Stimulated activated CD8-positive, alpha-beta memory T cell treated with anti-CD3 and anti-CD28 coated beads, Interleukin-7, amount 100 ng/mL, for 24 hours (primary cell): ENCODE results near the gene ANKS1A.
A peak's percentile ranks its signal among the peaks of the same experiment; 100 is the strongest.
"Not testable (repeated sequence)": the region's sequence is repeated elsewhere in the genome, so short reads cannot be mapped to it uniquely, and the experiment has no call there.

Experiments
- DNase-seq: peaks from one replicate; pipeline ENCODE4 v3.0.0-alpha.2; 2020; ENCODE audit warnings: low read depth

Gene ANKS1A, protein sequence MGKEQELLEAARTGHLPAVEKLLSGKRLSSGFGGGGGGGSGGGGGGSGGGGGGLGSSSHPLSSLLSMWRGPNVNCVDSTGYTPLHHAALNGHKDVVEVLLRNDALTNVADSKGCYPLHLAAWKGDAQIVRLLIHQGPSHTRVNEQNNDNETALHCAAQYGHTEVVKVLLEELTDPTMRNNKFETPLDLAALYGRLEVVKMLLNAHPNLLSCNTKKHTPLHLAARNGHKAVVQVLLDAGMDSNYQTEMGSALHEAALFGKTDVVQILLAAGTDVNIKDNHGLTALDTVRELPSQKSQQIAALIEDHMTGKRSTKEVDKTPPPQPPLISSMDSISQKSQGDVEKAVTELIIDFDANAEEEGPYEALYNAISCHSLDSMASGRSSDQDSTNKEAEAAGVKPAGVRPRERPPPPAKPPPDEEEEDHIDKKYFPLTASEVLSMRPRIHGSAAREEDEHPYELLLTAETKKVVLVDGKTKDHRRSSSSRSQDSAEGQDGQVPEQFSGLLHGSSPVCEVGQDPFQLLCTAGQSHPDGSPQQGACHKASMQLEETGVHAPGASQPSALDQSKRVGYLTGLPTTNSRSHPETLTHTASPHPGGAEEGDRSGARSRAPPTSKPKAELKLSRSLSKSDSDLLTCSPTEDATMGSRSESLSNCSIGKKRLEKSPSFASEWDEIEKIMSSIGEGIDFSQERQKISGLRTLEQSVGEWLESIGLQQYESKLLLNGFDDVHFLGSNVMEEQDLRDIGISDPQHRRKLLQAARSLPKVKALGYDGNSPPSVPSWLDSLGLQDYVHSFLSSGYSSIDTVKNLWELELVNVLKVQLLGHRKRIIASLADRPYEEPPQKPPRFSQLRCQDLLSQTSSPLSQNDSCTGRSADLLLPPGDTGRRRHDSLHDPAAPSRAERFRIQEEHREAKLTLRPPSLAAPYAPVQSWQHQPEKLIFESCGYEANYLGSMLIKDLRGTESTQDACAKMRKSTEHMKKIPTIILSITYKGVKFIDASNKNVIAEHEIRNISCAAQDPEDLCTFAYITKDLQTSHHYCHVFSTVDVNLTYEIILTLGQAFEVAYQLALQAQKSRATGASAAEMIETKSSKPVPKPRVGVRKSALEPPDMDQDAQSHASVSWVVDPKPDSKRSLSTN

DNA sequence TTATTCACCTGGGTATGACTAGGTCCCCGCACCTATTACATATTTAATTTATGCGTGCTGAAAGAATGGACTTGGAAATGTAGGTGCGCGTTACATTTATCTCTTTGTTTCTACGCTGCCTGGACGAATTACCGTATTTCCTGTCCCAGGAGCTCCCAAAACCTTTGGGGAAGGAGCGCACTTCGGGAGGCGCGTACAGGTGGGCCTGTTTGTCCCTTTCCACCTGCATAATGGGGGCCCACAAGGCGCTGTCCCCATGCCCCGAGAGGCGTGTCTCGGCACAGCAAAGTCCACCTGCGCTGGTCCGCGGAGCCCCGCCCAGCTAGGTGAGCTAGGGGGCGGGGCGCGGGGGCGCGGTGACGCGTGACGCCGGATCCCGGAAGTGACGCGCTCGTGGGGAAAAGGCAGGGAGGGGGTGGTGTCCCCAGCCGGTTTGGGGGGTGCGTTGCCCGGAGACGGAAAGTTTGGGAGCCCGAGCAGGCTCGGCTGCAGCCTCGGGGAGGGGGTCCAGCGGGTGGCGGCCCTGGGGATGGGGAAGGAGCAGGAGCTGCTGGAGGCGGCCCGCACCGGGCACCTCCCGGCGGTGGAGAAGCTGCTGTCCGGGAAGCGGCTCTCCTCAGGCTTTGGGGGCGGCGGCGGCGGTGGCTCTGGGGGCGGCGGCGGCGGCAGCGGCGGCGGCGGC, at the start of gene ANKS1A:
Gene ANKS1A (plus strand): TSS at position 382 of the 682 bp plus-strand sequence. CDS start 148 bp downstream, at position 530.
- peak; percentile 89 for DNase-seq

DNA sequence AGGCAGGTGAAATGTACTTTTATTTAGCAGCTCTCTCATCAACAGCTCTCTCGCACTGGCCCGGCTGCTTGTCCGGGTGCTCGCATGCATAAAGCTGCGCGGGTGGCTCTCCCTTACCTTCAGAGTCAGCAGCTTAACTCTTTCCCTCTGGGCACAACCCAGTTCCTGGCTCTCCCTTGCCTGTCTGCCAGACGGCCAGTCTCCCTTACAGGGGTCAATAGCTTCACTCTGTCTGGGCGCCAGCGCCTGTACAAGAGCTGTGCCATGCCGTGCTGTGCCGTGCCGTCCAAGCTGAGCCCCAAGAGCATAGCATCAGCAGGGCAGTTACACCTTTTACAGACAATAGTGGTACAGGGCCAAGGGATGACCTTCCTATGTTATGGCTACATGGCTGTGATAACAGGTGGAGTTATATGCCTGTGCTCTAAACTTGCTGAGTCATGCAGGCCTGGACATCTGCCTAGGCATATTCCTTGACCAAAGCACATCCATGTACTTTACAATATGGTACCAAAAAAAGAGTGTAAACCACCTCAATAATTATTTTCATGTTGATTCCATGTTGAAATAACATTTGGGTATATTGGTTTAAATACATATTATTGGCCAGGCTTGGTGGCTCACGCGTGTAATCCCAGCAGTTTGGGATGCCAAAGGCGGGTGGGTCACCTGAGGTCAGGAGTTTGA, 49.2 kb upstream of the ANKS1A start:
- DNase-seq: no peak

DNA sequence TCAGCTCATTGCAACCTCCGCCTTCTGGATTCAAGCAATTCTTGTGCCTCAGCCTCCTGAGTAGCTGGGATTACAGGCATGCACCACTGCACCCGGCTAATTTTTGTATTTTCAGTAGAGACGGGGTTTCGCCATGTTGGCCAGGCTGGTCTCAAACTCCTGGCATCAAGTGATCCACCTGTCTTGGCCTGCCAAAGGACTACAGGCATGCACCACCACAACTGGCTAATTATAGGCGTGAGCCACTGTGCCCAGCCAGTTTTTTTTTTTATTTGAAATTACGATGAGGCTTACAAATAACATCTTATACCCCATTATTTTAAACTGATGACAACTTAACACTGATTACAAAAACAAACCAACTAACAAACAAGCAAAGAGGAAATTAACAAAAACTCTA, 40.0 kb upstream of the ANKS1A start:
- not testable (repeated sequence) for DNase-seq

DNA sequence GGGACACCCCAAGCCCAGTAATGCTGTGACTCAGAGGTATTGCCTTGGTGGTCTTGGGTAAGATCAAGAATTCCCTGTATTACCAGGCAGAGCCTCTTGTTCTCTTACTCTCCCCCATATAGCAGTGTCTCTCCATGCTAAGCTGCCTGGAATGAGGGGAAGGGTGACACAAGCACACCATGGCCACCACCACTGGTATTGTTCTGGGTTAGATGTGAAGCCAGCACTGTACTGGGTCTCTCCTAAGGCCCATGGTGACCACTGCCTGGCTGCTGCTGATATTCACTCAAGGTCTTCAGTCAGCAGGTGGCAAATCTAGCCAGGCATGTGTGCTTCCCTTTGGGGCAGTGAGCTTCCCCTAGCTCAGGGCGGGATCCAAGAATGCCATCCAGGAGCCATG, 37.7 kb upstream of the ANKS1A start:
- no peak for DNase-seq

DNA sequence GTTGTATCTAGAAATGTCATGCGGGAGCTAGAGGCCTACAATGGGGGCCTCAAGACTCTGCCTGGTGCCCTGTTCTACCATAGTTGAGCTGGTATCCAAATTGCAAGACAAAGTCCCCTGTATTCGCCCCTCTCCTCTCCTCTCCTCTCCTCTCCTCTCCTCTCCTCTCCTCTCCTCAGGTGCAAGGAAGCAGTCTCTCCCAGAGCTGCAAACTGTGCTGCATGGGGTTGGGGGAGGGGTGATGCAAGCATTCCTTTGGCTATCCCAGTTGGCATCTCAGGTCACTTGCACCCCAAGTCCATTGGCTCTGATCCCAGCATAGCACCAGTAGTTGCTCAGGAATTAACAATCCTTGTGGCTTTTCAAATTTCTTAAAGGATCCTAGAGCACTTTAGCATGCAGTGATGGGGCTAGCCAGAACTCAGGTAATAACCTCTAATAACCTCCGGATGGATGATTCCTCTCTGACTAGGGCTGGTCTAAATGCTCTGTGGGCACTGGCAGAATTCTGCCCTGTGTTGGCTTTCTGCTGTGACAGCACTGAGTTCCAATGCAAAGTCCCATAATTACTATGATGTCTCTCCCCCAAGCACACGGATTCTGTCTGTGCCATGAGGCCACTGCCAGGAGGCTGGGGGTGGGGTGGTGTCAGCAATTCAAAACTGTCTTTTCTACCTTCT, 36.5 kb upstream of the ANKS1A start:
- DNase-seq: no peak

DNA sequence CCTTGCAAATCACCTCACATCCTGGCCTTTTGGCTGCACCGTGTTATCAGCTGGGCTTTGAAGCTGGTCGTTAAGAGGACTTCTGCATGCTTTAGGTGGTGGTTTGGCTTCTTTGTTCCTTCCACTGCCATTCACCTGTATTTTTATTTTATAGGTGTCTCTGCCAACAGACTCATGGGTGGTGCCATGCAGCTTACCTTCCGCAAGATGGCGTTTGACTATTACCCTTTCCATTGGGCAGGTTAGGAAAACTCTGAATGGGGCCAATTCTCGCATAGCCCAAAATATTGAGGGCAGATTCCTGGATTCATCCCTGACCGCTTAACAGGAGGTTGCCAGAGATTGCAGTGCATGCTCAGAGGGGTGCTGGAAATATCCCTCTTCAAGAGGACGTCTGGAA, 33.6 kb upstream of the ANKS1A start:
- no peak for DNase-seq

DNA sequence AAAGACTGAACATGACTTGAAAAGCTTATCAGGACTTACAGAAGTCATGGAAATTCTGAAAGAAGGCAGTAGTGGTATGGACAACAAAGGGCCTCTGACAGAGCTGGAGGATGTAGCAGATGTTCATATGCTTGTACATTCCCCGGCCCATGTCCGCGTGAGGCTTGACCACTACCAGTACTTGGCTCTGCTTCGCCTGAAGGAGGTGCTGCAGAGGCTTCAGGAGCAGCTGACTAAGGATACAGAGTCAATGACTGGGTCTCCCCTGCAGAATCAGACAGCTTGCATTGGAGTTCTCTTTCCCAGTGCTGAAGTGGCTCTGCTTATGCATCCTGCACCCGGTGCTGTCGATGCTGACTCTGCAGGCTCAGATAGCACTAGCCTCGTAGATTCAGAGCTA, 30.4 kb upstream of the ANKS1A start:
- DNase-seq: no peak

DNA sequence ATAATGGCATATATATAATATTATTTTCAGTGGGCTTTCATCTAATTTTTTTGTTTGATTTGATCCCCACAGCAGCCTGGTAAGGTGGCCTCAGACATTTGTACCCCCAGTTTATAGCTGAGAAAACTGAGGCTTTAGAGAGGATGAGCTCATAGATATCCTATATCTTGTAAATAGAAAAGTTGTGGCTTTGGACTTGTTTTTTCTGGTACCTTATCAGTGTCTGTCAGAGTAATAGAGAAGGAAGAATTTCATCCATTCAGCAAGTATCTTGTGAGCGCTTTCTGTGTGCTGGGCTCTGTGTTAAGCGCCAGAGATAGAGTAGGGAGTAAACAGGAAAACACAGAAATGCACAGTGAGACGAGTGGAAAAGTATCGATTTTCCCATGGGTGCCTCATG, 29.1 kb upstream of the ANKS1A start:
- no peak for DNase-seq

DNA sequence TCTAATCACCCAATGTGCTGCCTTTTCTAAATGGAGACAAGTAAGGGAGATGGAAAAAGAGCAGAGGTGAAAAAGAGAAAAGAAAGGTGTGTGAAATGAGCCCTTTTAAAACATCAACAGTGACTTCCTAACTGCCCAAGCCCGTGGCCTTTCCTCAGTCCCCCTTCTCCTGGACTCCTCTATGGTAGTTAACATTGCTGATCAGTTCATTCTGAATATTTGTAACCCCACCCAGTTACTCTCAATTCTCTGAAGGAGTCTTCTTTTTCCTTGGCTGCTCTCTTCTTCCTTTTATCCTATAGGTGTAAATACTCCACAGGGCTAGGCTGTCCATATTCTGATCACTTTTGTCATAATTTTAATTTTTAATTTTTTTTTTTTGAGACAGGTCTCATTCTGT, 28.3 kb upstream of the ANKS1A start:
- no peak for DNase-seq

DNA sequence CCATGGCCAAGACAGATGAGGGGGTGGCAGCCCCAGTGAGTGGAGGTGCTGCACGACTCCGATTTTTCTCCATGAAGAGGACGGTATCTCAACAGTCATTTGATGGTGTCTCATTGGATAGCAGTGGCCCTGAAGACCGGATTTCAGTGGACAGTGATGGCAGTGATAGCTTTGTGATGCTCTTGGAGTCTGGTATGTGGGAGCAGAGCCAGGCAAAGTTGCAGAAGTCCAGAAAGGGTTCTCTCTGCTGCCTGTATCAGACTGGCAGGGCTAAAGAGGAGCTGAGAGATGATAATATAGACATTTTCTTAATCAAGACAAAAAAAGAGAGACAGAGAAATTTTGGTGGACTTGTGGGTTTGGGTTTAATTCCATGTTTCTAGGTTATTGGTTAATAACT, 25.0 kb upstream of the ANKS1A start:
- DNase-seq: no peak

DNA sequence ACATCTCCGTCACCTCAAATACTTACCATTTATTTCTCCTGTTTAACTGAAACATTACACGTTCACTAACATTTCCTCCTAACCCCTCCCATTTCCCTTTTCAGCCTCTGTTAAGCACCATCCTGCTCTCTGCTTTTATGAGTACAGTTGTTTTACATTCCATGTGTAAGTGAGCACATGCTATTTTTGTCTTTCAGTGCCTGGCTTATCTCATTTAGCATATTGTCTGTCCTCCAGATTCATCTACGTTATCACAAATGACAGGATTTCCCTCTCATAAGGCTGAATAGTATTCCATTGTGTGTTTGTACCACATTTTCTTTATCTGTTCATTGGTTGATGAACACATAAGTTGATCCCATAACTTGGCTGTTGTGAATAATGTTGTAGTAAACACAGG, 23.9 kb upstream of the ANKS1A start:
- DNase-seq: no peak

DNA sequence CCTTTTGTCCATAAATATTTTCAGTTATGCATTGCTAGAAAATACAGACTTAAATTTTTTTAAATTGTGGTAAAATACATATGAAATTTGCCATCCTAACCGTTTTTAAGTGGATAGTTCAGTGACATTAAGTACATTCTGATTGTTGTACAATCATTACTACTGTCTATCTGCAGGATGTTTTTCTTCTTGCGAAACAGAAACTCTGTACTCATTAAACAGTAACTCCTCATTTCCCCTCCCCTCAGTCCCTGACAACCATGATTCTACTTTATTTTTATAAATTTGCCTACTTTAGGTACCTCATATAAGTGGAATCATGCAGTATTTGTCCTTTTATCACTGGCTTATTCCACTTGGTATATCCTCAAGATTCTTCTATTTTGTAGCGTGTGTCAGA, 22.5 kb upstream of the ANKS1A start:
- no peak for DNase-seq

DNA sequence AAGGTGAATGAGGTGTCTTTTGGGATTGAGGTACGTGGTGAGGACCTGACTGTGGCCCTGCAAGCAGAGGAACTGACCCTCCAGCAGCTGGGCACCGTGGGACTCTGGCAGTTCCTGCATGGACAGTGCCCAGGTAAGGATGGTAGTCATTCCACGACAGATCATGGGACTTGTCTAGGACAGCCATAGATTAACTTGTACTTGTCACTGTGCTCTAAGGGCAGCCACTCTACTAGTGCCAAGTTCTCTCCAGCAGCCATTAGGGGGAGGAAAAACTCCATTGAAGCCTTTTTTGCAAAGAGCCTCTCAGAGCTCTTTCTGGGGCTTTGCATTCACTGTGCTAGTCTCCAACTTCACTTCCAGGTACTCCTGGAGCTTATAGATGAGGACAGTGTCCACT, 21.6 kb upstream of the ANKS1A start:
- DNase-seq: no peak

DNA sequence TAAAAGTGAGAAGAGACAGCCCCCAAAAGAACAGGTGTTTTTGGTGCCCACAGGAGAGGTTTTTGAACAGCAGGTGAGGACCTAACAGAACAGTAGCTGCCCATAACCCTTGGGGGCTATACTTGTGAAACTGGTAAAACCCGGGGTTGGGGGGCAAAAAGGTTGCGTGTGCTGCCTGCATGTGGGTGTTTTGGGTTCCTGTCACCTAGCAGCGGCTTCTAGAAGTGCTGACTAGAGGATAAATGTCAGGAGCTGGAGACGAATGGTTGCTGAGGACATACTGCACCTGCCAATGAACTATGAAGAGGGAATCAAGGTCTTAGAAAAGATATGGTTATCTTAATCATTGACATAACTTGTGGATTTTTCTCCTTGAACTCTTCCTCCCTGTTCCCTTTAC, 17.2 kb upstream of the ANKS1A start:
- no peak for DNase-seq

DNA sequence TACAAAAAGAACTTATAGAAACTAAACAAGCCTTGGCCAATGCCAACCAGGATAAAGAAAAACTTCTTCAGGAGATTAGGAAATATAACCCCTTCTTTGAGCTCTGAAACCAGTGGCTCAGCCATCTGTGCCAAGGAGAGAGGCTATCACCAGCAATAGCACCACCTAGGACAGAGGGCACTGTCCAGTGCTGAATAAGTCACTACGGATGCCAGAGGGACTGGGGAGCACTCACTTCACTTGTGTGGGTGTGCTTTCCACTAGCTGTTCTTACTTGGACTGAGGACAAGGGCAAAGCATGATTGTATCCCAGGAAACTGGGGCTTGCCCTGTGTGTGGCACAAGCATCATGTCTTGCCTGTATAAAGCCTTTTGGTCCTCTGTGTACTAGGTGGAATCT, 16.7 kb upstream of the ANKS1A start:
- DNase-seq: no peak

DNA sequence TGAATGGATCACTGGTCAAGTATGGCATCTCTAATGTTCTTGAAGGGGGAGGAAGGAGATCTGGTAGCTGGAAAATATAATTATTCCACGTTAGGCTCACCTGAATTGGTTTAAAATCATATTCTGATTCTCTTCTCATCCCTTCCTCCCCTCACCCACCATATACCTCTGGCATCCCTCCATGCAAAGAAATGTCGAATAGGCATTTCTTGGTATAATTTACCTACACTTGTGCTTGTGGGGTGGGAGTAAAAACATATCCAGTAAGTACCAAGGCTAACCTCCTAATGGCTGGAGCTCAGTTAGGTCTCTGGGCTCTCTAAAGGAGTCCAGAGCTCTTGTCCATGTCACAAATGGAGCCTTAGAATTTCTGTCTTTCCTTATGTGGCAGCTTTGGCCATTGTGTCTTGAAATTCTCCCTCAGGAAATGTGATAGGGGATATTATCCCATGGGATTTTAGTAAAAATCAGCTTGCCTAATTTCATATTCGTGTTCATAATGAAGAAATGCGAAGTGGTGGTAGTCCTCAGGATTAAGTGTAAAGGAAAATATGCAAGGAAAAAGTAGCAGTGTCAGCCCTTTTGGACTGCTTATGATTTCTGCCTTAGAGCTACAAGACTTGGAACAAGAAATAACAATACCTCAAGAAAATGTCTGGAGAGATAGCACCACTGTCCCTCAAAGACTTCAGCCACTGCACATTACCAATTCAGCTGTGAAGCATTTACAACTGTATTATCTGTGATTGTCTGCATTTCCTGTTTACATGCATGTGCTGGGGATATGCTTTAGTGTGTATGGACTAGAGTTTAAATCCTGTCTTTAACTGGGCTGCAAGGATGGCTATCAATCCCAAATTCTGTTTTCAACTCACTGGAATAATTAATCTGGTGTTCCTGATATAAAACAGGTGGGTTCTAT, 13.5 kb upstream of the ANKS1A start:
- DNase-seq: no peak

DNA sequence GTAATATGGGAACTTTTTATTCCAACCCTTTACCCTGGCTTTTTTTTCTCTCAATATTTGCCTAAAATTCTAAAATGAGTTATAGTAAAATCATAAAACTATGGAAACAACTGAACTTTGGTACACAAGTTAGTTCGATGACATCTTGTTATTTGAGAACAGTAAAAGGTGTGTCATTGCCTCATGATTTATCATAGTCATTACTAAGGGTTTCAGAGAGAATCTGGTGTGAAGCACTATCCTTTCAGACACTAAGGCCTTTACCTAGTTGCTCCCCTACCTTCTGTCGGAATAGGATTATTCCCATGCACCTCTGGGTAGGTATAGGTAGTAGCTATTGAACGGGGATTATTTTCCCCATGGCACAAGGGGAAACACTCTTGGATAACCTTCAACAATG, 12.6 kb upstream of the ANKS1A start:
- DNase-seq: no peak

DNA sequence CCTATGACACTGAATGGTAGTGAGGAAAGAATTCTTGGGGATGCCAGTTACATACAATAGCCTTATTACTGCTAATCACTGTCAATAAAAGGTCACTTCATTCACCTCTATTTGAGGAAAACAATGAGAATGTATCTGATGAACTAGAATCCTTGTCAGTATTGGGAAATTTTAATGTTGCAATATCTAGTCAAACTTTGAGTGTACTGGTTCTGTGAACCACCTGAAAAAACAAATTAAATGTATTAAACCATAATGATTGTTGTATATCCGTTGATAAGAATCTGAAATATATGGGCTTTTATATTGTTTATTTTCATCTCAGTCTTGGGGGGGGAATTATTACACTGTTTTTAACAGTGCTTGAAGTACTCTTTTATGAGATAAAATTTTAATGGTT, 11.8 kb upstream of the ANKS1A start:
- DNase-seq: no peak

DNA sequence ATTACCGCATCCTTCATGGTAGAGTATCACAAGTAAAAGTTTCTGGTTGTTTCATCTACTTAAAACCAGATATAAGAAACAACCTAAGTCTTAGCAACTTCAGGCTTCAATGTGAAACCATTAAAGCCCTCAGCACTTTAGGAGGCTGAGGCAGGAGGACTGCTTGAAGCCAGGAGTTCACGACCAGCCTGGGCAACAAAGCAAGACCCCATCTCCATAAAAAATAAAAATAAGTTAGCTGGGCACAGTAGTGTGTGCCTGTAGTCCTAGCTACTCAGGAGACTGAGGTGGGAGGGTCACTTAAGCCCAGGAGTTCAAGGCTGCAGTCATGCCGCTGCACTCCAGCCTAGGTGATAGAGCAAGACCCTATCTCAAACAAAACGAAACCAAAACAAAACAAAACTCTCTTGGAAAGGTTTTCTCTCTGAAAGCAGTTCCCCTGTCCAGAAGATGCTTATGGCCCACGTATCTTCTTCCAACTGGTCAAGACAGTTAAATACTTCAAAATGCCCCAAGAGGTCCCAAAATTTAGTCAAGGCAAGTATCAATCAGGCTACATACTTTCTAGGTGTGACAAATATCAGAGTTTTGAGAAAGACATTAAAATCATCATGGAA, 11.1 kb upstream of the ANKS1A start:
- no peak for DNase-seq
